Keratinocyte (primary cell): ENCODE results near the gene ANGPTL2. TPM values are rescaled to one million over a fixed set of nuclear protein-coding genes. Genes with fewer than 3 reads are reported as not detected.

Experiments used
- DNase-seq: peaks from one replicate; pipeline ENCODE4 v3.0.0-alpha.2; 2011; ENCODE audit warnings: low read depth, missing footprints, low spot score
- FAIRE-seq: peaks from 2 replicates; lab custom pipeline; 2011; peaks lifted over from hg19 to GRCh38; lab: Jason Lieb, UNC
- H2AFZ ChIP-seq: 2 replicates; pipeline ENCODE4 v1.6.0; 2012; ENCODE audit warnings: low read length, control low read depth, inconsistent platforms; ENCODE audit not compliant: control insufficient read depth
- H3K27ac ChIP-seq: 2 replicates; pipeline ENCODE4 v1.5.1; 2011; ENCODE audit warnings: low read length; ENCODE audit not compliant: control insufficient read depth, insufficient read depth
- H3K27me3 ChIP-seq: 3 replicates; pipeline ENCODE4 v1.6.0; 2011; ENCODE audit warnings: low read length; ENCODE audit not compliant: control insufficient read depth, insufficient read depth; ENCODE audit errors: extremely low read depth
- H3K36me3 ChIP-seq, 2 experiments: 2 replicates in 1 of 2; 3 replicates in 1 of 2; pipeline ENCODE4 v1.5.1; 2011; ENCODE audit warnings: low read length in 2 of 2, mild to moderate bottlenecking in 1 of 2; ENCODE audit not compliant: control insufficient read depth in 2 of 2, insufficient read depth in 2 of 2; ENCODE audit errors: extremely low read depth in 1 of 2
- H3K4me1 ChIP-seq: 3 replicates; pipeline ENCODE4 v1.5.1; 2011; ENCODE audit warnings: low read length; ENCODE audit not compliant: control insufficient read depth, insufficient read depth; ENCODE audit errors: extremely low read depth
- H3K4me2 ChIP-seq: 3 replicates; pipeline ENCODE4 v1.6.0; 2011; ENCODE audit warnings: low read depth, low read length; ENCODE audit not compliant: control insufficient read depth, insufficient read depth; ENCODE audit errors: extremely low read depth
- H3K4me3 ChIP-seq, 3 experiments: fragments of 200-600 bp in 1 of 3; sonication (generic) in 1 of 3; 2 replicates in 2 of 3; 3 replicates in 1 of 3; pipeline ENCODE4 v1.5.1; 2011 to 2016; ENCODE audit warnings: low read length in 3 of 3, mild to moderate bottlenecking in 3 of 3, control low read depth in 2 of 3, inconsistent platforms in 1 of 3, low read depth in 1 of 3, mixed read lengths in 1 of 3, mixed run types in 1 of 3, moderate library complexity in 1 of 3; ENCODE audit not compliant: control insufficient read depth in 2 of 3, insufficient read depth in 2 of 3; ENCODE audit errors: extremely low read depth in 1 of 3
- H3K79me2 ChIP-seq: 2 replicates; pipeline ENCODE4 v1.6.0; 2012; ENCODE audit warnings: low read length; ENCODE audit not compliant: control insufficient read depth, insufficient read depth
- H3K9ac ChIP-seq: 3 replicates; pipeline ENCODE4 v1.6.0; 2011; ENCODE audit warnings: low read length; ENCODE audit not compliant: control insufficient read depth, insufficient read depth; ENCODE audit errors: extremely low read depth
- H3K9me1 ChIP-seq: 3 replicates; pipeline ENCODE4 v1.6.0; 2011; ENCODE audit warnings: low read length; ENCODE audit not compliant: control insufficient read depth, insufficient read depth; ENCODE audit errors: extremely low read depth
- H3K9me3 ChIP-seq: 2 replicates; pipeline ENCODE4 v1.5.1; 2012; ENCODE audit warnings: low read depth, low read length; ENCODE audit not compliant: control insufficient read depth
- H4K20me1 ChIP-seq: 3 replicates; pipeline ENCODE4 v1.6.0; 2011; ENCODE audit warnings: low read length; ENCODE audit not compliant: control insufficient read depth, insufficient read depth; ENCODE audit errors: extremely low read depth
- CTCF ChIP-seq, 3 experiments: IDR thresholded peaks in 1 of 3; conservative IDR thresholded peaks in 1 of 3; optimal IDR thresholded peaks in 1 of 3; 2 replicates in 2 of 3; 3 replicates in 1 of 3; pipeline versions ENCODE3 to v1.5.1; 2011; ENCODE audit warnings: low read length in 3 of 3, mild to moderate bottlenecking in 3 of 3, moderate library complexity in 2 of 3, control low read depth in 1 of 3, inconsistent platforms in 1 of 3; ENCODE audit not compliant: insufficient read depth in 2 of 3; ENCODE audit errors: extremely low read depth in 1 of 3
- EZH2 ChIP-seq: IDR thresholded peaks from one replicate; pipeline ENCODE4 v1.6.1; 2012; ENCODE audit warnings: inconsistent platforms, mild to moderate bottlenecking, low read length, moderate library complexity
- dilution Hi-C: fragments of 300-500 bp; cut with MboI; formaldehyde crosslinking; loops from one replicate; pipeline ENCODE4 v1.7.0; 2020; ENCODE audit warnings: low sequenced_read_pairs; ENCODE audit not compliant: extremely low pct_ligation_motif_present
- polyA plus RNA-seq, 5 experiments: library from polyadenylated mRNA; depleted of rRNA in 3 of 5; stranded (reverse) in 3 of 5; stranded (forward) in 1 of 5; unstranded in 1 of 5; fragments of >200 nt; gene quantifications; 1 replicate in 1 of 5; 2 replicates in 3 of 5; 3 replicates in 1 of 5; pipeline versions ENCODE4 v1.2.1 to v1.2.3, GENCODE V29; 2011 to 2012; ENCODE audit warnings: missing spikeins in 2 of 5, low read depth in 1 of 5, low replicate concordance in 1 of 5

ANGPTL2 gene
- polyA plus RNA-seq, 1 donor (not counting 4 experiments of a cell fraction or from before 2014, with no cell fraction given), result 0.18 TPM

- Histone ChIP-seq H3K4me1 (no peaks in the 10 kb centered on the region), H4K20me1 (no peaks in the 10 kb centered on the region), H3K9me3 (no peaks in the 10 kb centered on the region), H3K27ac (no peak overlapping the region), H3K4me3 (no peak overlapping the region), H3K36me3 (no peaks in the 10 kb centered on the region), H3K9ac (no peak overlapping the region), H2AFZ (no peak overlapping the region), H3K9me1 (no peaks in the 10 kb centered on the region), H3K79me2 (no peaks in the 10 kb centered on the region), H3K27me3 (no peaks in the 10 kb centered on the region), H3K4me2 (no peak overlapping the region)
- dilution Hi-C loops, result no loop called here
- TF ChIP-seq EZH2, result no peak
- TF ChIP-seq CTCF (optimal IDR thresholded peaks at IDR 0.05 in 1 of 3, IDR thresholded peaks at IDR 0.05 in 1 of 3, conservative IDR thresholded peaks at IDR 0.05 in 1 of 3; ENCODE audit: extremely low read depth in 1 of 3, insufficient read depth in 2 of 3, low read length in 3 of 3), result no peak
- FAIRE-seq, result no peak
- no peak for DNase-seq
Observed at GRCh38 chr9:127076860-127077643, 45.4 kb downstream of the ANGPTL2 start.

- Histone ChIP-seq H3K79me2 (no peaks in the 10 kb centered on the region), H2AFZ (no peak overlapping the region), H3K27me3 (no peaks in the 10 kb centered on the region), H4K20me1 (no peaks in the 10 kb centered on the region), H3K9me1 (no peaks in the 10 kb centered on the region), H3K4me2 (no peak overlapping the region), H3K4me1 (no peaks in the 10 kb centered on the region), H3K9ac (no peak overlapping the region), H3K36me3 (no peaks in the 10 kb centered on the region), H3K4me3 (no peak overlapping the region), H3K9me3 (no peaks in the 10 kb centered on the region), H3K27ac (no peak overlapping the region)
- dilution Hi-C loops, result no loop called here
- no peak for TF ChIP-seq CTCF (optimal IDR thresholded peaks at IDR 0.05 in 1 of 3, IDR thresholded peaks at IDR 0.05 in 1 of 3, conservative IDR thresholded peaks at IDR 0.05 in 1 of 3; ENCODE audit: extremely low read depth in 1 of 3, insufficient read depth in 2 of 3, low read length in 3 of 3)
- no peak for TF ChIP-seq EZH2
- DNase-seq (no peak), FAIRE-seq (no peak)
Observed at GRCh38 chr9:127075624-127076372, 46.6 kb downstream of the ANGPTL2 start.
